ENCODE results near the gene BRAT1.

- no peak for TF ChIP-seq POLR2A (IDR thresholded peaks at IDR 0.05)
- TF ChIP-seq, protein P1, sequence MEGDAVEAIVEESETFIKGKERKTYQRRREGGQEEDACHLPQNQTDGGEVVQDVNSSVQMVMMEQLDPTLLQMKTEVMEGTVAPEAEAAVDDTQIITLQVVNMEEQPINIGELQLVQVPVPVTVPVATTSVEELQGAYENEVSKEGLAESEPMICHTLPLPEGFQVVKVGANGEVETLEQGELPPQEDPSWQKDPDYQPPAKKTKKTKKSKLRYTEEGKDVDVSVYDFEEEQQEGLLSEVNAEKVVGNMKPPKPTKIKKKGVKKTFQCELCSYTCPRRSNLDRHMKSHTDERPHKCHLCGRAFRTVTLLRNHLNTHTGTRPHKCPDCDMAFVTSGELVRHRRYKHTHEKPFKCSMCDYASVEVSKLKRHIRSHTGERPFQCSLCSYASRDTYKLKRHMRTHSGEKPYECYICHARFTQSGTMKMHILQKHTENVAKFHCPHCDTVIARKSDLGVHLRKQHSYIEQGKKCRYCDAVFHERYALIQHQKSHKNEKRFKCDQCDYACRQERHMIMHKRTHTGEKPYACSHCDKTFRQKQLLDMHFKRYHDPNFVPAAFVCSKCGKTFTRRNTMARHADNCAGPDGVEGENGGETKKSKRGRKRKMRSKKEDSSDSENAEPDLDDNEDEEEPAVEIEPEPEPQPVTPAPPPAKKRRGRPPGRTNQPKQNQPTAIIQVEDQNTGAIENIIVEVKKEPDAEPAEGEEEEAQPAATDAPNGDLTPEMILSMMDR (IDR thresholded peaks at IDR 0.05) = no peak
Measured at GRCh38 chr7:2572101-2572842, 16.9 kb upstream of the BRAT1 start.
